Measurements from ENCODE around the gene TFIP11. TPM values are rescaled to one million over a fixed set of nuclear protein-coding genes. Genes with fewer than 3 reads are reported as not detected.

Gene TFIP11
- total RNA-seq, 2 donors from 2014 or later, result 84.0 to 104 TPM

DNA sequence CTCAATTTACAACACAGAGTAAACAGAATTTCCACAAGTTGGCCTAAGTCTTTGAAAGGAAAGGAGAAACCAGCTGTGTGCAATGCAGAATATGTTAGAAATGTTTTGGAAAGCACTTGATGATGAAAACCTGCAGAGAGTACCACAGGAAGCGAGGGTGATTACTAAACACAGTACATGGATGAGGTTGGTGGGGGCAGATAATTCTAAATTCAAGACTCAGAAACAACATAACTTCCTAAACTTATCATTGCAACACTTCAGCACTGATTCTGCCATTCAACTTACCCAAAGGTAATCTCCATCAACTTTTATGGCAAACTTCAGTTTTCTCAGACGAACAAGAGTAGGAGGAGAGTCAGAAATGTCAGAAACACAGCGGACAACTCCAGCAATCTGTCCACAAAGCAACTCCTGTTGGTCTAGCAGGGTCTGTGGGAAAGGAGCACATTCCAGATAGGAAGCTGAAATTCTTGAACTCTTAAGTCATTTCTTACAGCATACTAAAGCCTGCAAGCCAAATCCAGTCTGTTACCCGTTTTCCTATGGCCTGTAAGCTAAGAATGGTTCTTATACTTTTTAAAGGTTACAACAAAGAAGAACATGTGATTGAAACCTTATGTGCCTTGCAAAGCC lies 35.5 kb downstream of the TFIP11 start:
- DNase-seq, result no peak
- Mint-ChIP-seq H3K27ac (no peak overlapping the region), H3K27me3 (no peaks in the 10 kb centered on the region), H3K4me1 (peaks cover 35% of the 10 kb centered on the region), H3K36me3 (ENCODE audit: low read depth) (peaks cover 13% of the 10 kb centered on the region), H3K4me3 (no peak overlapping the region)
- no peak for ATAC-seq
- no peaks in the 10 kb centered on the region for H3K9me3 ChIP-seq (ENCODE audit: control insufficient read depth, low read length, poor library complexity, severe bottlenecking)

DNA sequence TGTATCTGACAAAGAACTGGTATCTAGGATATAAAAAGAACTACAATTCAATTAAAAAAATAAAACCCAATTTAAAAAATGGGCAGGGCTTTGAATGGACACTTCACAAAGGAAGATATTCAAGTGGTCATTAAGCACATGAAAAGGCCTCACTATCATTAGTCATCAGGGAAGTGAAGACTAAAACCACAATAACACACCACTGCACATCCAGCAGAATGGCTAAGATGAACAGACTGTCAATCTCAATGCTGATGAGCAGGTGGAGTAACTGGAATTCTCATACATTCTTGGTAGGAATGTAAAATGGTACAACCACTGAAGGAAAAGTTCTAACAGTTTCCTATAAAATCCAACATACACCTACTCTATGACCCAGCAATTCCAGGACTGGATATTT lies 37.6 kb downstream of the TFIP11 start:
- H3K9me3 ChIP-seq (ENCODE audit: control insufficient read depth, low read length, poor library complexity, severe bottlenecking), result no peaks in the 10 kb centered on the region
- Mint-ChIP-seq H3K4me3 (no peak overlapping the region), H3K27me3 (no peaks in the 10 kb centered on the region), H3K4me1 (peaks cover 22% of the 10 kb centered on the region), H3K27ac (no peak overlapping the region), H3K36me3 (ENCODE audit: low read depth) (peaks cover 15% of the 10 kb centered on the region)
- DNase-seq (no peak), ATAC-seq (no peak)

DNA sequence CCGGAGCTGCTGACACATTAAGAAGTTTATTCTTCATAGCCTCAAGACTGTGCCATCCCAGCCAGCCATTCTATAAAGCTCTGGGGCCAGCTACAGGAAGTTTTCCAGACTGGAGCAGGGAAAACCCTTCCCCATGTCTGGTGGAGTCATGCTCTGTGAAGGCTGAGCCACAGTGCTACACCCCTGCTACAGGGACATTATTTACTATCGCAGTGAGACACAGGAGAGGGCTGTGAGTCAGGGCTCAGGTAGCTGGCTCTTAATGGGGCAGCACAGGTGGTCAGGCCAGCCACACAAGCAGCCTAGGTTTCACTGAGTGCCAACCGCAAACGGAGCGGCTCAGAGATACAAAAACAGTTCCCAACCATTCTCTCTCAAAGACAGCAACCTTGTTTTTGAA lies 40.8 kb downstream of the TFIP11 start:
- ATAC-seq (no peak), DNase-seq (no peak)
- Mint-ChIP-seq H3K4me3 (no peak overlapping the region), H3K27me3 (no peaks in the 10 kb centered on the region), H3K36me3 (ENCODE audit: low read depth) (peaks cover 12% of the 10 kb centered on the region), H3K4me1 (peaks cover 8% of the 10 kb centered on the region), H3K27ac (no peak overlapping the region)
- no peaks in the 10 kb centered on the region for H3K9me3 ChIP-seq (ENCODE audit: control insufficient read depth, low read length, poor library complexity, severe bottlenecking)

DNA sequence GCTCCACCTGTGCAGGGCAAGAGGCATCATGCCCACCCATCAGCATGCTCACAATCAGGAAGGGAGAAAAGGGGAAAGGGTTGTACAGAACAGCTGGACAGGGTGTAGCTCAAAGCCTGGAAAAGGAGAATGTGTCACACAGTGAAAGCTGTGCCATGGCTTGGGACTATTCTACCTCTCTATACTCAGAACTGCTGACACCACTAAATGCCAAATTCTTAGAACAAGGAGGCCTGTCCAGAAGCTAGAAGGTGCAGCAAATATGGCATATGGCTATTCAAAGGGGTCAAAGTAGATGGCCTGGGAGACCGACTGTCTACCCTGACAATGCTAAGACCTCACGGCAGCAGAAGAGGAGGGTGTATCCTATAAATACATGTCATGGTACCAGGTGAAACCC lies 41.5 kb downstream of the TFIP11 start:
- Mint-ChIP-seq H3K4me1 (peaks cover 8% of the 10 kb centered on the region), H3K36me3 (ENCODE audit: low read depth) (peaks cover 12% of the 10 kb centered on the region), H3K4me3 (no peak overlapping the region), H3K27me3 (no peaks in the 10 kb centered on the region), H3K27ac (no peak overlapping the region)
- ATAC-seq (no peak), DNase-seq (no peak)
- no peaks in the 10 kb centered on the region for H3K9me3 ChIP-seq (ENCODE audit: control insufficient read depth, low read length, poor library complexity, severe bottlenecking)

DNA sequence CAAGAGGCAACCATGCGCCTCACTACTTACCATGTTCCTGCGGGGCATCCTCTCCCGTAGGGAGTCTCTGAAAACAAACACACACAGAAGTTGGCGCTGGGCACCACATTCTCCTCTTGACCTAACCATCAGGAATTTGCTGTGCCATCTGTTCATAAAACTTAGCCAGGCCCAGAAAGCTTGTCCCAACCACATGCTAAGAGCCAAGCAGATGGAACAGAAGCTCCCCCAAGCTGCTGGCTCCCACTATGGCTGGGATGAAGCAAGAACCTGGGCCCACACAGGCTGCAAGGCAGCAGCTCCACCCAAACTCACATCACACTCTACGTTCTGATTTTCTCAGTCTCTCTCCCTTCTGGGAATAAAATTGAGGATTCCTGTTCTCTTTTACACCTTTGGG lies 46.1 kb downstream of the TFIP11 start:
- ATAC-seq (no peak), DNase-seq (no peak)
- peaks cover 5% of the 10 kb centered on the region for H3K4me1 Mint-ChIP-seq
- H3K27ac Mint-ChIP-seq, result no peak overlapping the region
- no peaks in the 10 kb centered on the region for H3K9me3 ChIP-seq (ENCODE audit: control insufficient read depth, low read length, poor library complexity, severe bottlenecking)
- H3K36me3 Mint-ChIP-seq (ENCODE audit: low read depth), result peaks cover 12% of the 10 kb centered on the region
- H3K4me3 Mint-ChIP-seq, result no peak overlapping the region
- H3K27me3 Mint-ChIP-seq, result no peaks in the 10 kb centered on the region

DNA sequence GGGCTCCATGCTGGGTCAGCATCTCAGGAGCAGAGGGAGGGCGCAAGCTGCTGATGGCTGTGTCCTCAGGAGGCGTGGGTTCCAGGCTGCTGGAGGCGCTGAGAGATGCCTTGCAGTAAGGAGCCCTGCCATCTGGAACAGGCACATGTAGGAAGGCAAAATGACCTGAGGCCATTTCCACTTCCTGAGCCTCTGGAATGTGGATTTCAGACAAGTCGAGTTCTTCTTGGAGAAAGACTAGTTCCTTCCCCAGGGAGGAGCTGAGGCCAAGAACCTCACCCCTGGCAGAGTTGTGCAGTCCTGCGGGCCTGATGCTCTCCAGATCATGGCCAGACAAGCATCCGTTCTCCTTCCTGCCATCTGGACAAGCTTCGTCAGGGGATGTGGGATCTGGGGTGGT lies 48.0 kb downstream of the TFIP11 start:
- no peaks in the 10 kb centered on the region for H3K27me3 Mint-ChIP-seq
- H3K4me1 Mint-ChIP-seq, result peaks cover 2% of the 10 kb centered on the region
- ATAC-seq (no peak), DNase-seq (no peak)
- H3K9me3 ChIP-seq (ENCODE audit: control insufficient read depth, low read length, poor library complexity, severe bottlenecking), result no peaks in the 10 kb centered on the region
- no peak overlapping the region for H3K27ac Mint-ChIP-seq
- H3K4me3 Mint-ChIP-seq, result no peak overlapping the region
- peaks cover 8% of the 10 kb centered on the region for H3K36me3 Mint-ChIP-seq (ENCODE audit: low read depth)

DNA sequence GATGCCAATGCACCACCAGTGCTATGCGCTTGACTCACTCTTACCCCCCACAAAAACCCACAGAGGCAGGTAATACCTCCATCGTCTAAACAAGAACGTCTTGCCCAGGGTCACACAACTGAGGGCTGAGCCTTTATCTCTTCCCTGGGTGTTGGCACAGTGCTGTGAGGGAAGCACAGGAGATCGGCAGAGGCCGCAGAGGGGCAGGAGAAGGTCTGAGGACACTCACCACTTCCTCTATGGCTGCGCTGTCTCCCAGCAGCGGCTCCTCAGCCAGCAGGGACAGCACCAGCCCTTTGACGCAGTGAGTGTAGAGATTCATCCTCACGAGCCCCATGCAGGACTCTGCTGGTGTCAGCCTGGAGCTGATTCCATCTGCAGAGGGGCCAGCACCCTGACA lies 48.6 kb downstream of the TFIP11 start:
- DNase-seq (no peak), ATAC-seq (no peak)
- H3K9me3 ChIP-seq (ENCODE audit: control insufficient read depth, low read length, poor library complexity, severe bottlenecking), result no peaks in the 10 kb centered on the region
- Mint-ChIP-seq H3K27ac (no peak overlapping the region), H3K4me1 (no peaks in the 10 kb centered on the region), H3K27me3 (no peaks in the 10 kb centered on the region), H3K4me3 (no peak overlapping the region), H3K36me3 (ENCODE audit: low read depth) (peaks cover 3% of the 10 kb centered on the region)

DNA sequence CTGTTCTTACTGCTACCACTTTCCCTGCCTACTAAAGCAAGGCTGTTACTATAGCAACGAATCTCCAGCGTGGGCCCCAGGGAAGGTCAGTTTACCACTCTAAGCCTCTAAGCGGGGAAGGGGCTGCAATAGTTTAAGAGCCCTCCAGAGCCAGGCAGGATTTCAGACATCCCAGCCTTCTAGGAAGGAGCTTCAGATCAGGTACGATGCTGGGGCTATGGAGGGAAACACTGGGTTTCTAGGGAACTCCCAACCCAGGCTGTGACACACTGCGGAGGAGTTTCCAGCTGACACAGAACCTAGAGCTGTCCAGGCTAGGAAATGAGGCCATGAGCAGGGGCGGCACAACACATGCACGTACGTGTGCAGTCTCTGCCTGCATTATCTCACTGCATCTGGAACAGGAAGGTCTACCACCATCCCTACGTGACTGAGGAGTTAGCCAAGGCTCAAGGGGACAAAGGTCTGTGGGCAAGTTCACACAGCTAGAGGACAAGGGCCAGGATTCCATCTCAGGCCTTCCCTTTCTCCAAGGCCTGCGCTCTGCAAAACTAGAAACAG lies 49.1 kb downstream of the TFIP11 start:
- DNase-seq, result no peak
- H3K27ac Mint-ChIP-seq, result no peak overlapping the region
- H3K9me3 ChIP-seq (ENCODE audit: control insufficient read depth, low read length, poor library complexity, severe bottlenecking), result no peaks in the 10 kb centered on the region
- no peaks in the 10 kb centered on the region for H3K27me3 Mint-ChIP-seq
- no peaks in the 10 kb centered on the region for H3K4me1 Mint-ChIP-seq
- no peak for ATAC-seq
- H3K36me3 Mint-ChIP-seq (ENCODE audit: low read depth), result peaks cover 3% of the 10 kb centered on the region
- H3K4me3 Mint-ChIP-seq, result no peak overlapping the region

DNA sequence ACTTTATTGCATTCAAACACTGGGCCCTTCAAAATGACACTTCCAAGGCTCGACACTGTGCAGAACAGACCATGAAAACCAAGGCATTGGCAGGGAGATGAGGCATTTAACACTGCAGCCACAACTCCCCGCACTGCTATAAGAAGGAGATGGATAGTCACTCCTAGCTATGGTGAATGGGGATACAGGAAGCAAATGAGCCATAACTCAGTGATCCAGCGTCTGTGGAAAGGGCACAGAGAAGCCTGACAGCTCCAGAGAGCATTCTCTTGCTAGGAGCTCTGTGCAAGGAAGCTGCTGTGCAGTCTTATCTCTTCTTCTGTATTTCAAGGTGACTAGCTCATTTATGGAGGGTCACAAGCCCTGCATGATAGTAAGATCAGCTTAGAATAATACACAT lies 49.6 kb downstream of the TFIP11 start:
- no peaks in the 10 kb centered on the region for H3K9me3 ChIP-seq (ENCODE audit: control insufficient read depth, low read length, poor library complexity, severe bottlenecking)
- DNase-seq (no peak), ATAC-seq (no peak)
- H3K36me3 Mint-ChIP-seq (ENCODE audit: low read depth), result peaks cover 3% of the 10 kb centered on the region
- H3K27ac Mint-ChIP-seq, result no peak overlapping the region
- no peak overlapping the region for H3K4me3 Mint-ChIP-seq
- no peaks in the 10 kb centered on the region for H3K27me3 Mint-ChIP-seq
- H3K4me1 Mint-ChIP-seq, result peaks cover 1% of the 10 kb centered on the region

DNA sequence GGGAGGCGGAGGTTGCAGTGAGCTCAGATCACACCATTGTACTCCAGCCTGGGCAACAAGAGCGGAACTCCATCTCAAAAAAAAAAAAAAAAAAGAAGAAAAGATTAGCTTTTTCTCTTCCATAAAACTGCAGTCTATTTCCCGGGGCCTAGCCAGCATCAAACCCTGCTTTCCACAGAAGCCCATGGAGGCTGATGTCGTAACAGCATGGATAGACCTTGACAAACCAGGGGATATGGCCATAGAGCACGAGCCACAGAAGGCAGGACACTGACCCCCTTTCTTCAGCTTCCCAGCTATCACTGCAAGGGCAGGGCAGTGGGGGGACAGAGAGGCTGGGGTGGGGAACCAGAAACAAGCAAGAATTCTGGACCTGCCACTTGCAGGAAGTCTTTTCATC lies 50.2 kb downstream of the TFIP11 start:
- Mint-ChIP-seq H3K27me3 (no peaks in the 10 kb centered on the region), H3K36me3 (ENCODE audit: low read depth) (peaks cover 3% of the 10 kb centered on the region), H3K4me1 (peaks cover 2% of the 10 kb centered on the region), H3K27ac (no peak overlapping the region), H3K4me3 (no peak overlapping the region)
- ATAC-seq, result no peak
- no peaks in the 10 kb centered on the region for H3K9me3 ChIP-seq (ENCODE audit: control insufficient read depth, low read length, poor library complexity, severe bottlenecking)
- no peak for DNase-seq

DNA sequence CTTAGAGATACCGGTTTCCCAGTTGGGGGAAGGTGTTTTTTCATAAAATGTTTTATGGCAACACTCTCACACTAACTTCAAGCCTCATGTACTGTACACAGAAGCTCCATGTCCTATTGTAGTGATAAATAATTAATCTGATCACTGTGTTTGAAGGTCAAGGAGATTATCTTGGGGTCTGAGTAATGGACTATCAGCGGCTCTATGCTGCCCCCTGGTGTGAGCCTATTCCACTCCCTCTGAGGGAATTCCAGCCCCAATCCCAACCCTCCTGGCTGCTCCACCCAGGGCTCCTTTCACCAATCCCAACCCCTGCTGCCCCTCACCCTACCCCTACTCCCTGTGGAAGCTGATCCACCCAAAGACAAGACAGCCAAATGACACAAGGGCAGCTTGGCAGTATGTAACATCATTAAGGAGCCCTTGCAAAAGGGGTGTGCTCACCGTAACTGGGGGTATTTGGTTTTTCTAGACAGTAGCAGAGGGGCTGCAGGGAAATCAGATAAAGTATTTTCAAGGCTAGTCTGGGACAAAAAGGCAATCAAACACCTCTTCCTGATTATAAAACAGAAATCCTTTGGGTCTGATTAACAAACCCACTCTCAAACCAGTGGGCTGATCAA lies 51.0 kb downstream of the TFIP11 start:
- peak; percentile 44 for ATAC-seq
- H3K4me1 Mint-ChIP-seq, result peaks cover 2% of the 10 kb centered on the region
- no peak overlapping the region for H3K27ac Mint-ChIP-seq
- DNase-seq, result peak in 1 of 3 donors; percentile 22
- peaks cover 3% of the 10 kb centered on the region for H3K36me3 Mint-ChIP-seq (ENCODE audit: low read depth)
- H3K4me3 Mint-ChIP-seq, result no peak overlapping the region
- no peaks in the 10 kb centered on the region for H3K27me3 Mint-ChIP-seq
- H3K9me3 ChIP-seq (ENCODE audit: control insufficient read depth, low read length, poor library complexity, severe bottlenecking), result no peaks in the 10 kb centered on the region

DNA sequence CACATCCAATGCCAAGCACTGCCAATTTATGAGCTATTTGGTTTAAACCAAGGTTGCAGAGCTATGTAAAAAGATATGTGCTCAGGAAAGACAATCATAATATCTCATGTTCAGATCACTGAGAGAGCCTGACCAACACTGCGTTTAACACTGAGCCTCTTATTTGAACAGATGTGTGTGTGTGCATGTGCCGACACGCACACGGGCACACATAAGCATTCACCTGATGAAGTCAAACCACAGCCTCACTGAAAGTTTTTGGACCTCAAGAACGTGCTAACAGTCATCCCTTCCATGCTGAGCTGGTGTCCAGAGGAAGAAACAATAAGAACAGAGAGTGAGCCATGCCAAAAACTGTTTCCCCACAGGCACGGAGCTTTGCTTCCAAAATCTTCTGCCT lies 52.1 kb downstream of the TFIP11 start:
- no peaks in the 10 kb centered on the region for H3K9me3 ChIP-seq (ENCODE audit: control insufficient read depth, low read length, poor library complexity, severe bottlenecking)
- Mint-ChIP-seq H3K4me3 (no peak overlapping the region), H3K27ac (no peak overlapping the region), H3K27me3 (no peaks in the 10 kb centered on the region), H3K36me3 (ENCODE audit: low read depth) (no peaks in the 10 kb centered on the region), H3K4me1 (peaks cover 2% of the 10 kb centered on the region)
- ATAC-seq, result no peak
- no peak for DNase-seq

DNA sequence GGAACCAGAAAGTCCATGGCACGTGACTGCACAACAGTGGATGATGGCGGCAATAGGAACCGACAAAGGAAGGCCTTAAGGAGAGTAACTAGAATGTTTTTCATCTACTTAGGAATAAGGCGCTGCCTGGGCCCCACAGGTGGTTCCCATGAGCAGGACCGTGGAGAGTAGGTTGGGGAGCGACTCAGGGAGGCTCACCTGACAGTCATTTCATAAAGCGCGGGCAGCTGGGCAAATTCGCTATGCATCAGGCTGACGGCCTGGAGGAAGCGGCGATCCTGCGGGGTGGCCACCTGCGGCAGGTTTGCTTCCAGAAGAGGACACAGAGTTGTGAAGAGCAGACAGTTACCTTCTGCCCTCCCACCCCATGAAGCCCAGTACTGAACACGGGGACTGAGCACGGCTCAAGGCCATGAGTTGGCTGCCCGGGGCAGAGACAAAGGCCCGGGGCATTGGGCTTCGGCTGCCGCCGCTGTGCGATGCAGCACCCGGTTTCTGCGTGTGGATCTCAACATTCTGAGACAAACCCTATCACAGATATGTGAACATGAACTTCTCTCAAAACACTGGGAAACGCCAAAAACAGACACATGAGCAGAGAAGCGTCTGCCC lies 54.5 kb downstream of the TFIP11 start:
- H3K9me3 ChIP-seq (ENCODE audit: control insufficient read depth, low read length, poor library complexity, severe bottlenecking), result no peaks in the 10 kb centered on the region
- H3K27ac Mint-ChIP-seq, result no peak overlapping the region
- H3K4me3 Mint-ChIP-seq, result no peak overlapping the region
- H3K36me3 Mint-ChIP-seq (ENCODE audit: low read depth), result no peaks in the 10 kb centered on the region
- no peaks in the 10 kb centered on the region for H3K27me3 Mint-ChIP-seq
- no peak for DNase-seq
- ATAC-seq, result no peak
- peaks cover 2% of the 10 kb centered on the region for H3K4me1 Mint-ChIP-seq

All from T-helper 17 cell (primary cell).